ENCODE measurements around the gene PPY.

The PPY gene

GRCh38 chr17:43928609-43929008, 13.7 kb downstream of the PPY start:
- DNase-seq: no peak

GRCh38 chr17:43927929-43928328, 14.3 kb downstream of the PPY start:
- DNase-seq: peak; percentile 23

GRCh38 chr17:43927060-43927864, 15.0 kb downstream of the PPY start:
- peak; percentile 39 for DNase-seq

GRCh38 chr17:43924558-43924957, 17.7 kb downstream of the PPY start:
- DNase-seq: no peak

- no peak for DNase-seq
Measured at GRCh38 chr17:43920500-43921095, 21.7 kb downstream of the PPY start.

- no peak for DNase-seq
Measured at GRCh38 chr17:43918026-43918389, 24.3 kb downstream of the PPY start.

- peak; percentile 68 for DNase-seq
Measured at GRCh38 chr17:43917348-43918025, 24.8 kb downstream of the PPY start.

GRCh38 chr17:43917016-43917347, 25.3 kb downstream of the PPY start:
- DNase-seq: no peak

GRCh38 chr17:43916385-43916784, 25.9 kb downstream of the PPY start:
- DNase-seq: no peak

GRCh38 chr17:43915559-43915958, 26.7 kb downstream of the PPY start:
- no peak for DNase-seq

GRCh38 chr17:43914451-43914850, 27.8 kb downstream of the PPY start:
- DNase-seq: no peak

- no peak for DNase-seq
Measured at GRCh38 chr17:43913584-43913983, 28.7 kb downstream of the PPY start.

- no peak for DNase-seq
Measured at GRCh38 chr17:43912635-43913304, 29.5 kb downstream of the PPY start.

GRCh38 chr17:43911904-43912303, 30.4 kb downstream of the PPY start:
- DNase-seq: no peak

- no peak for DNase-seq
Measured at GRCh38 chr17:43909537-43910231, 32.6 kb downstream of the PPY start.

- DNase-seq: peak; percentile 73
Measured at GRCh38 chr17:43907998-43908721, 34.1 kb downstream of the PPY start.

- peak; percentile 72 for DNase-seq
Measured at GRCh38 chr17:43907425-43907981, 34.8 kb downstream of the PPY start, which contains the start of gene MPP2. Gene MPP2, minus strand, starts transcription at chr17:43907536. Its CDS starts 3,076 bp downstream, at chr17:43904460.

- DNase-seq: peak; percentile 34
Measured at GRCh38 chr17:43906951-43907424, 35.3 kb downstream of the PPY start.

- DNase-seq: peak; percentile 54
Measured at GRCh38 chr17:43905985-43906852, 36.1 kb downstream of the PPY start.

GRCh38 chr17:43905400-43905984, 36.8 kb downstream of the PPY start:
- DNase-seq: no peak
